Activated naive CD4-positive, alpha-beta T cell treated with anti-CD3 and anti-CD28 coated beads, Interleukin-2, amount 10 ng/mL, durations not matched to agents 7 days and 5 days (primary cell): Measurements from ENCODE around the gene OR52I1.

Experiments
- CTCF ChIA-PET: fragments of 350-600 bp; sonication (Branson Sonifier 250); formaldehyde crosslinking; loops from one replicate; lab custom pipeline; 2021; ENCODE audit warnings: antibody characterized with exemption; lab: Charles Lee
- DNase-seq: peaks from one replicate; pipeline ENCODE4 v3.0.0-alpha.2; 2020
- H3K27ac Mint-ChIP-seq: one replicate; pipeline ENCODE4 v1.8.0; 2021; ENCODE audit warnings: mild to moderate bottlenecking, moderate library complexity, mixed read lengths
- H3K27me3 Mint-ChIP-seq: one replicate; pipeline ENCODE4 v1.8.0; 2021; ENCODE audit warnings: mild to moderate bottlenecking, mixed read lengths
- H3K36me3 Mint-ChIP-seq: one replicate; pipeline ENCODE4 v1.8.0; 2021; ENCODE audit warnings: mixed read lengths
- H3K4me1 Mint-ChIP-seq: one replicate; pipeline ENCODE4 v1.8.0; 2021; ENCODE audit warnings: mixed read lengths
- H3K4me3 Mint-ChIP-seq: one replicate; pipeline ENCODE4 v1.8.0; 2021; ENCODE audit warnings: mild to moderate bottlenecking, moderate library complexity, mixed read lengths
- H3K9me3 Mint-ChIP-seq: one replicate; pipeline ENCODE4 v1.8.0; 2021; ENCODE audit warnings: mixed read lengths

OR52I1 gene

DNA sequence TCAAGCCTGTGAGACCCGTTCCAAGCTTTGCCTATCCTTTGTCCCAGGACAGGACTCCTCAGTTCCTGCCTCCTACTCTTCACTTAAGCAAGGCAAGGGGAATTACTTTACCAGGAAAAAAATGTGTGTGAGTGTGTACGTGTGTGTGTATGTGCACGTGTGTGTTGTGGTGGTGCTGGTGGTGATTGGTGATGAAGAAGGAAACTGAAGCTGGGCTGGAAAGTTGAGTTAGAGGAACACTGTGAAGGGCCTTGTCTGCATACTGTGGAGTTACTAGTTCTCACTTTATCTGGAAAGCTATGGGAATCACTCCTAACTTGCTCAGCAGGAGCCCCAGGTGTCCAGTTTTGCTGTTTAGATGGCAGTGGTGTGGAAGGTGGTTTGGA lies 43.8 kb downstream of the OR52I1 start:
- Mint-ChIP-seq H3K27ac (no peak overlapping the region), H3K4me3 (no peak overlapping the region), H3K4me1 (no peaks in the 10 kb centered on the region), H3K27me3 (no peaks in the 10 kb centered on the region), H3K9me3 (no peaks in the 10 kb centered on the region), H3K36me3 (no peaks in the 10 kb centered on the region)
- CTCF ChIA-PET = interaction anchor here (0.7 to 2.8 kb wide), 11 partner anchors 9 to 744 kb away, joined by 3 to 34 read pairs (median 3); partner anchors contain the start of gene TRIM68
- no peak for DNase-seq

- Mint-ChIP-seq H3K9me3 (no peaks in the 10 kb centered on the region), H3K4me3 (no peak overlapping the region), H3K36me3 (no peaks in the 10 kb centered on the region), H3K27ac (no peak overlapping the region), H3K27me3 (peaks cover 8% of the 10 kb centered on the region), H3K4me1 (no peaks in the 10 kb centered on the region)
- DNase-seq = no peak
- CTCF ChIA-PET = no interaction called here
Observed at GRCh38 chr11:4639931-4640330, 46.1 kb downstream of the OR52I1 start.

- CTCF ChIA-PET = no interaction called here
- DNase-seq = no peak
- Mint-ChIP-seq H3K27me3 (peaks cover 8% of the 10 kb centered on the region), H3K36me3 (no peaks in the 10 kb centered on the region), H3K9me3 (no peaks in the 10 kb centered on the region), H3K4me3 (no peak overlapping the region), H3K4me1 (no peaks in the 10 kb centered on the region), H3K27ac (no peak overlapping the region)
Observed at GRCh38 chr11:4641501-4641900, 47.7 kb downstream of the OR52I1 start.

DNA sequence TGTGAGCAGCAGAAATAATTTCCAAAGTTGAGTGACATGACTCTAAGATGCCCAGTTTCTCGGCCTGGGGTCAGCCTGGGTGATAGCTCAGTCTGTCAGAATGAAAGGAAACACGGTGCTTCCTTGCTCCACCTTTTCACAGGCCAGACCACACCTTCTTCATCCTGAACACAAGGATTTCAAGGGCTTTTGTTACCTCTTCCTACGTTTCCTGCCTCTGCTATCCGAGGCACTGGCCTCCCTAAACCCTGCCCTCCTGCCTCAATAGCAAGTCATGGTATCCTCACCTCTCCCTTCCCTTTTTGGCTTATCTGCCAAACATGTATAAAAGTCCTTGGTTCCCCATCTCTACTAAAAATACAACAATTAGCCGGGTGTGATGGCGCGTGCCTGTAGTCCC lies 48.2 kb downstream of the OR52I1 start:
- H3K9me3 Mint-ChIP-seq = no peaks in the 10 kb centered on the region
- CTCF ChIA-PET = no interaction called here
- H3K4me1 Mint-ChIP-seq = no peaks in the 10 kb centered on the region
- peaks cover 8% of the 10 kb centered on the region for H3K27me3 Mint-ChIP-seq
- DNase-seq = no peak
- H3K36me3 Mint-ChIP-seq = no peaks in the 10 kb centered on the region
- no peak overlapping the region for H3K4me3 Mint-ChIP-seq
- no peak overlapping the region for H3K27ac Mint-ChIP-seq

GRCh38 chr11:4643076-4643475 lies 49.2 kb downstream of the OR52I1 start:
- no peak for DNase-seq
- no peaks in the 10 kb centered on the region for H3K36me3 Mint-ChIP-seq
- CTCF ChIA-PET = no interaction called here
- peaks cover 8% of the 10 kb centered on the region for H3K27me3 Mint-ChIP-seq
- no peaks in the 10 kb centered on the region for H3K4me1 Mint-ChIP-seq
- H3K9me3 Mint-ChIP-seq = no peaks in the 10 kb centered on the region
- H3K27ac Mint-ChIP-seq = no peak overlapping the region
- H3K4me3 Mint-ChIP-seq = no peak overlapping the region

- Mint-ChIP-seq H3K36me3 (no peaks in the 10 kb centered on the region), H3K27me3 (peaks cover 8% of the 10 kb centered on the region), H3K27ac (no peak within 1 kb of the TSS), H3K4me1 (no peaks in the 10 kb centered on the region), H3K4me3 (no peak within 1 kb of the TSS), H3K9me3 (no peaks in the 10 kb centered on the region)
- no peak for DNase-seq
- CTCF ChIA-PET = no interaction called here
Observed at GRCh38 chr11:4643682-4644081, 49.8 kb downstream of the OR52I1 start, which contains the start of gene OR51E1. TSS of gene OR51E1 (plus strand) at chr11:4643982. CDS start at chr11:4652527, 8,545 bp downstream.

GRCh38 chr11:4644233-4644632 lies 50.4 kb downstream of the OR52I1 start:
- peaks cover 8% of the 10 kb centered on the region for H3K27me3 Mint-ChIP-seq
- H3K4me3 Mint-ChIP-seq = no peak overlapping the region
- H3K4me1 Mint-ChIP-seq = no peaks in the 10 kb centered on the region
- no peak overlapping the region for H3K27ac Mint-ChIP-seq
- DNase-seq = no peak
- H3K9me3 Mint-ChIP-seq = no peaks in the 10 kb centered on the region
- H3K36me3 Mint-ChIP-seq = no peaks in the 10 kb centered on the region
- CTCF ChIA-PET = no interaction called here
